Measurements from ENCODE around the gene IQUB. TPM values are rescaled to one million over a fixed set of nuclear protein-coding genes. Genes with fewer than 3 reads are reported as not detected.
A peak's percentile ranks its signal among the peaks of the same experiment; 100 is the strongest.
"Not testable (repeated sequence)": the region's sequence is repeated elsewhere in the genome, so short reads cannot be mapped to it uniquely, and the experiment has no call there.

IQUB gene
- total RNA-seq, 1 donor from 2014 or later: 0.49 TPM

- DNase-seq: no peak
These were observed 49.2 kb downstream of the IQUB start for GRCh38 chr7:123485187-123485586.

- no peak for DNase-seq
These were observed 50.2 kb downstream of the IQUB start for GRCh38 chr7:123484199-123484598.

GRCh38 chr7:123480107-123480506, 54.3 kb downstream of the IQUB start:
- DNase-seq: no peak

- DNase-seq: not testable (repeated sequence)
These were observed 56.3 kb downstream of the IQUB start for GRCh38 chr7:123478056-123478455.

- DNase-seq: no peak
These were observed 61.5 kb downstream of the IQUB start for GRCh38 chr7:123472750-123473445.

GRCh38 chr7:123472327-123472726, 62.1 kb downstream of the IQUB start:
- DNase-seq: no peak

- no peak for DNase-seq
These were observed 66.1 kb downstream of the IQUB start for GRCh38 chr7:123468303-123468702.

GRCh38 chr7:123463890-123464289, 70.5 kb downstream of the IQUB start:
- no peak for DNase-seq

- DNase-seq: no peak
These were observed 73.8 kb downstream of the IQUB start for GRCh38 chr7:123460616-123461015.

GRCh38 chr7:123455965-123456470, 78.4 kb downstream of the IQUB start:
- DNase-seq: no peak

- no peak for DNase-seq
These were observed 94.3 kb downstream of the IQUB start for GRCh38 chr7:123440101-123440548.

GRCh38 chr7:123439191-123439590, 95.2 kb downstream of the IQUB start:
- no peak for DNase-seq

- DNase-seq: no peak
These were observed 96.9 kb downstream of the IQUB start for GRCh38 chr7:123437447-123437995.

- DNase-seq: no peak
These were observed 99.2 kb downstream of the IQUB start for GRCh38 chr7:123435080-123435700.

- no peak for DNase-seq
These were observed 100.7 kb downstream of the IQUB start for GRCh38 chr7:123433665-123434064.

GRCh38 chr7:123432601-123433000, 101.8 kb downstream of the IQUB start:
- DNase-seq: no peak

- DNase-seq: no peak
These were observed 103.2 kb downstream of the IQUB start for GRCh38 chr7:123431075-123431614.

- no peak for DNase-seq
These were observed 109.1 kb downstream of the IQUB start for GRCh38 chr7:123425246-123425645.

GRCh38 chr7:123424463-123424862, 109.9 kb downstream of the IQUB start:
- DNase-seq: no peak

- no peak for DNase-seq
These were observed 110.8 kb downstream of the IQUB start for GRCh38 chr7:123423622-123424021.

- DNase-seq: no peak
These were observed 116.8 kb downstream of the IQUB start for GRCh38 chr7:123417580-123417979.

GRCh38 chr7:123415625-123416024, 118.8 kb downstream of the IQUB start:
- DNase-seq: no peak

GRCh38 chr7:123410273-123410904, 124.0 kb downstream of the IQUB start:
- DNase-seq: peak; percentile 34

All from skin of body (tissue), 2 donors.